HG02798 (cell line): ENCODE measurements around the gene BAG5.

Experiments used
- ATAC-seq: cut with Tn5 transposase; IDR thresholded peaks from one replicate; pipeline ENCODE4 v1.9.1; 2021; ENCODE audit warnings: mild to moderate bottlenecking; ENCODE audit not compliant: unreplicated experiment, poor library complexity

Gene BAG5

DNA sequence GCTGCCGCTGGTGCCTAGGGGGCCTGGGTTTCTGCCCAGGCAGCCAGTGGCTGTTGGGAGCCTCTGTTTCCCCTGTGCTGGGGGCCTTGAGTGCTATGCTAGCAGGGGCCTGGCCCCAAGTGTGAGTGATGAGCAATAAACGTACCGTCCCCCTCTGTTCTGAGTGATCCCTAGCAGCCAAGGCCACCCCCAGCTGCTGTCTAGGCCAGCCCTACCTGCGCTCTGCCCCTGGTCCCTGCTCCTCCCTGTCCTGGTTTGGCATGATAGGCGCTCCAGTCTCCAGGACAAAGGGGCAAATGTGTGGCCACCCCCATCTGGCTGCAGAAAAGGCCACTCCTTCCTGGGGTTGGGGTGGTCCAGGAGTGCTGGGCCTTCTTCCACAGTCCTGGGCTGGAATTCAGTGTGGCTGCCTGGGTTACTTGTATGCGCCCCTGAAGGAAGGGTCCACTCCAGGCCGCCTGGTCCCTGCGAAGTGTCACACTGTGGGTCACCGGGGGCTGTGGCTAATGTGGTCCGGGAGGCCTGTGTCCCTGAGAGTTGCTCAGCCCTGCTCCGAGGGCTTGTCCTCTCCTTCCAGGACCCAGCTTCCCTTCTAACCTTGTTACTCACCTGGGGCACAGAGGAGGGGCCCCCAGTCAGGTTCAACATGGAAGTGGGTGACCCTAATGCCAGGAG, 26.4 kb downstream of the BAG5 start:
- no peak for ATAC-seq

DNA sequence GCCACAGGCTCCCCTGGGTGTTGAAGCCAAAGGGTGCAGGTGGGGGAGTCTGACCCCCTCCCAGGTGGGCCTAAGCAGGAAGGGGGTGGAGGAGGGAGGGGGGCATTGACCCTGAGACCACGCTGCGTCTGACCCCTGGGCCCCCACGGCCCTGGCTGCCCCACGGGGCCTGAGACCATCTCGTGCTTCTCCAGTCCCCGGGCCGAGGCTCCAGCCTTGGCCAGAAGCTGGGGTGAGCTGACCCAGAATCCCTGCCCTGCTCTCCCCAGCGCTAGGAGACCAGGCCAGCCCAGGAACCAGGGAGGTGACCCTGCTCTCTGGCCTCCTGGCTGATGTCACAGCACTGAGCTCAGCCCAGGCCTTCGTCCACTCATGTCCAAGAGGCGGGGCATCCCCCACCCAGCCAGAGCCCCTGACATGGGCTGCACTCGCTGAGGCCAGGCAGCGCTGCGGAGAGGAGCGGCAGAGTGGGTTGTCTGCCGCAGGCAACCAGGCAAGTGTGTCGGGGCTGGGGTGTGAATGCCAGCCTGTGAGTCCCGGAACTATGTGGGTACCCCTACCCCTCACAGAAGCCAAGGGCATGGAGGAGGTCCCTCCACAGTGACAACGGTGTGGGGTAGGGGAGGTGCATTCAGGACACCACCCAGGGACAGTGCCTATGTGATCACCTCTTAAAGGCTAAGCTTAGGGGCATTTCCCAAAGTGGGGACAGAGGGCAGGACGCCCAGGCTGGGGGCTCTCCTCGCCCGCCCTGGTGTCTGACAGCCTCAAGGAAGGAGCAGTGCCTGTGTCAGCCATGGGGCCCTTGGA, 27.2 kb downstream of the BAG5 start:
- ATAC-seq: no peak

DNA sequence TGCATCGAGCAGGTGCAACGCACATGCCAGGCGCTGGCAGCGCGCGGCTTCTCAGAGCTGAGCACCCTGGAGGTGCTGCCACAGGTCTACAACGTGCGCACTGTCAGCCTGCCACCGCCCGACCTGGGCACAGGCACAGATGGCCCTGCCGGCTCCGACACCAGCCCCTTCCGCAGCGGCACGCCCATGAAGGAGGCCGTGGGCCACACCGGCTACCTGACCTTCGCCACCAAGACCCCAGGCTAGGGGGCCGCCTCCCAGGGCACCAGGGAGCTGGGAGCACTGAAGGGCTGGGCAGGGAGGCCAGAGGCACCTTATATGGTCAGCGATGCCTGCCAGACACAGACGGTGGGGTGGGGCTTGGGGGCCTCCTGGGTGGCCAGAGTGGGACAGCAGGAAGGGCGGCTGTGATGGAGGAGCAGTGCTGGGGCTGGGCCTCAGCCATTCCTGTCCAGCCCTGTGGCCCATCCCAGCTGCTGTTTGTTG, 27.8 kb downstream of the BAG5 start:
- no peak for ATAC-seq

DNA sequence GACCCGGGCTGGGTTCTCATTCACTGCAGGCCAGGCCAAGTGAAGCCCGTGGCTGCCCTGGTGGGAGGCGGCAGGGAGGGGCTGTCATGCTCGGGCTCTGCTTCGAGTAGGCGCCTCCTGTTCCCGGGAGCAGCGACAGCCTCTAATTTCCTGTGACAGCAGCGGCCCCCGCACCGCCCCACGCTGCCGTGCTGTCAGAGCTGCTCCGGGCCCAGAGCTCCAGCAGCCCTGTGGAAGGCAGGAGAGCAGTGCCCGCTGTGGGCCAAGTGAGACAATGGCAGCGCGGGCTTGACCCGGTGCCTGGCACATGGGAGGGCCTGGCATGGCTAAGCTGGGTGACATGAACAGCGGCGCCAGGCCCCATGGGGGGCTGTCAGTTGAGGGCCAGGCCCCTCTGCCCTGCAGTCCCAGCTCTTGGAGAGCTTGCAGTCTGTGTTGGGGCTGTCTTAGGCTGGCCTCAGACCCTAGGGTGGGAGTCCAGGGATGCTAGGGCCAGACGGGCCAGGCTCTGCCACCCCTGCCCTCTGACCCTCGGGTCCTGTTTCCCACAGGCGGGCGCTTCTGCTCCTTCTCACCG, 28.4 kb downstream of the BAG5 start:
- no peak for ATAC-seq

DNA sequence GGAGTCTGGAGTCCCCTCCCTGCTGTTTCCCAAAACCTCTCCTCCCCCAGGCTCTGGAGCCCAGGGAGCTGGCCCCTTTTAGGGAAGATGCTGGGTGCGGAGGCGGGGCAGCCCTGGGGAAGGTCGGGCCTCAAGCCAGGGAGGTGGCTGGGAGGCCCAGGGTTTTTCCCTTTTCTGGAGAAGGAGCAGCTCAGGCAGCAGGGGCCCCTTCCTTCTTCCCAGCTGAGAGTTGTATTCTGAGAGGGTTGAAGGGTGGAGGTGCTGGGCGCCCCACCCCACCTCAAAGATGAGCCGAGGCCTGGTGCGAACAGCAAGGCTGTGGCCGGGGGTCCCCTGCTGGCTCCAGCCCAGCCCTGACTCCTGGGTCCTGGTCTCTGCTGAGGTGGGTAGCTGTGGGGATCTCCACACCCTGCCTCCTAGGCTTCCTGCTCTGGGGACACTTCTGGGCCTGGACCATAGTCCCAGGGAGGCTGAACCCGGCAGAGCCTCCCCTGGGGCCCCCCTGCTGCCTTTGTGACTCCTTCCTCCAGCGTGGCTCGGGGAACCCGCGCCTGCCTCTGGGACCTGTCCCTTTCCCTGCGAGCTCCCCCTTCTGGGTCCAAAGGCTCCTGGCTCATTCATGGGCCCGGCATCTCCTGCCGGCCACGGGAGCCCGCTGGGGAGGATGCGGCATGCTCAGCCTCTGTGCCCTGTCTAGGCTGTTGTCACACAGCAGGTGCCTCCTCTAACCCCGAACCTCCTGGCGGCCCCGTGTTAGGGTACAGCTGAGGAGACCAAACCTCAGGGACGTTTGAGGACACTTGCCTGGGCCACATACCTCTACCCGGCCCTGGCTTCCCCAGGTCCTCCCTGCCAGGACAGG, 29.1 kb downstream of the BAG5 start:
- no peak for ATAC-seq

DNA sequence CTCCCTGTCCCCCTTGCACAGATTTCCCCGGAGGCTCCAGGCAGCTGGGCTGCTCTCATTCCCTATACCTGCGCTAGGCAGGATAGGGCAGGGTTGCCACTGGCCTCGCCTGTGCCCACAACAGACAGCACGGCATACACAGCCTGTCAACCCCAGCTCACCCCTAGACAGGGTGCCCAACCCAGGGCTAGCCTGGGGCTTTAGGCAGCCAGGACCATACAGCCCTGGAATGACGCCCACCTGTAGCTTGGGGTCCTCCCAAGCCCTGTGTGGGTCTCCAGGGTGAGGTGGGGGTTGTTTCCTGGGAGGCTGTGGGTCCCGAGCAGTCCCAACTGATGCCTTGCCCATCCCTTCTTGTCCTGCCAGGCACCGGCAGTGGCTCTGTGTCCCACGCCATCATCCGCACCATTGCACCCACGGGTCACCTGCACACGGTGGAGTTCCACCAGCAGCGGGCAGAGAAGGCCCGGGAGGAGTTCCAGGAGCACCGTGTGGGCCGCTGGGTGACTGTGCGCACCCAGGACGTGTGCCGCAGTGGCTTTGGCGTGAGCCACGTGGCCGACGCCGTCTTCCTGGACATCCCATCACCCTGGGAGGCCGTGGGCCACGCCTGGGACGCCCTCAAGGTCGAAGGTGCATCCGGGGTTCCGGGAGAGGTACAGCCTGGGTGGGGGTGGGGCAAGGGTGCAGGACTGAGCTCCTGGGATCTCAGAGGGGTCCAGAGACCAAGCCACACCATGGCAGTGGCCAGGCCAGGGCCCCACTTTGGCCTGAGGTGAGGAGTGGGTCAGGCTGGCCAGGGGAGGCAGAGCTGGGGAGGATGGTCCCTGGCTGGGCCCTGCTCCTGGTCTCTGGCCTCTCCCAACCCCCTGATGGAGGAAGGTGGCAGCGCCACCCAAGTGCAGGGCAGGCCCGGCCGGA, 30.0 kb downstream of the BAG5 start:
- no peak for ATAC-seq

DNA sequence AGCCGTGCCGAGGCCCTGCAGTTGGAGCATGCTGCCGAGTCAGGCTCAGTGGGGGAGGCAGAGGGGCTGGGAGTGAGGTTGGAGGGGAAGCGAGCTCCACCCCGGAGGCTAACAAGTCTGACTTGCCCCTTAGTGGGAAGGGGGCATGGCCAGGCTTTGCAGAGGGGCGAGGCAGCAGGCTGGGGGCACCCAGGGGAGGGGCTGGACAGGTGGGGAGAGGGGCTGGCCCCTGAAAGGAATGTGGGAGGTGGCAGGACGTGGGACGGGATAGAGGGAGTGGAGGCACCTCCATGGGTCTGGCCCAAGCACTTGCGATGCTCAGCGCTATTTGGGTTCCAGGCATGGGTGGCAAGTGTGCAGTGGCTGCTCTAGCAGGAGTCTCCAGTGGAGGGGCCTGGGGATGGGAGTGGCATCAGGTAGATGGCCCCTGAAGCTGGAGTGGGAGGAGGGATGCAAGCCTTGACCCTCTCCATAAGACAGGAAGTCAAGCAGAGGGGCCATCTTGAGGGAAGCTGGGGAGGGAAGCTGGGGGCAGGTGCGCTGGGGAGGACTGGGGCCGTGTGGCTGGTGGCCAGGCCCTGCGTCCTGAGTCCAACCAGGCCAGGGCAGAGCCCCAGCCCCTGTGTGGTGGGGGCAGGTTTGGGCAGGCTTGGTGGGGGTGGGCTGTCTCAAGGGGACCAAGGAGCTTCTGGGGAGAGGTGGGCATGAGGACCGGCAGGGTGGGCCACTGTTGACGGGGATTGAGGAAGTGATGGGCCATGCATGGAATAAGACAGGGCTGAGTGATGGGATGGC, 30.8 kb downstream of the BAG5 start:
- no peak for ATAC-seq

DNA sequence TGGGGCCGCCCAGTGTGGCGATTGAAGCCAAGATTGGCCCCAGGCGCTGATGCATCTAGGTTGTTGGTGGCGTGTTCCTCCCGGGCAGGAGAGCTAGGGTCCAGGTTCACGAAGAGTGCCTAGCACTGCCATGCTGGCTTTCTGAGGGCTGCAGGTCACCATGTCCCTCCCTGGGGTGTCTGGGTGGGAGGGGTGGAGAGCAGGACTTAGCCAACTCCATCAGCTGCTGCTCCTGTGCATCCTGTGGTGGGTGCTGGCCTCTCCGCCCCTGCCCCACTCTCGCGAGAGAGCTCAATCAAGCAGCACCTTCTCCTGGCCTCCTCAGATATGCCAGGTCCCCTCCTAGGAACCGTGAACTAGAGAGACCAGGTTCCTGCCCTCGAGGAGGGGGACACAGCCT, 31.6 kb downstream of the BAG5 start:
- ATAC-seq: no peak

DNA sequence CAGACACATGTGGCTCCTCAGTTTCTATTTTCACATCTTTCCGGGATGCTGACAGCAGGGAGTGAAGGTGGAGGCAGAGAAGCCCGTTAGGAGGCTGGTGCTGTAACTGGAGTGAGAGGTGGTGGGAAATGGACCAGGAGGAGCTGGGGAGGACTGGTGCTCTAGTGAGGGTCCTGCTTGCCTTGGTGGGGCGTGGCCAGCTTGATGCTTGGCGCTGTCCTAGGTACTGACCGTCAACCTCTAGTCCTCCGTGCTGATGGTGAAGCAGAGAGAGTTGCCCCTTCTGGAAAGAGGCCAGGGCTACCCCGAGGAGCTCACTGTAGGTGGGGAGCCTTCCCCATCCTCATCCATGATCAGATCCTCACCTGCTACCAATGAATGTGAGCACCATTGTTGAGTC, 32.1 kb downstream of the BAG5 start:
- no peak for ATAC-seq

DNA sequence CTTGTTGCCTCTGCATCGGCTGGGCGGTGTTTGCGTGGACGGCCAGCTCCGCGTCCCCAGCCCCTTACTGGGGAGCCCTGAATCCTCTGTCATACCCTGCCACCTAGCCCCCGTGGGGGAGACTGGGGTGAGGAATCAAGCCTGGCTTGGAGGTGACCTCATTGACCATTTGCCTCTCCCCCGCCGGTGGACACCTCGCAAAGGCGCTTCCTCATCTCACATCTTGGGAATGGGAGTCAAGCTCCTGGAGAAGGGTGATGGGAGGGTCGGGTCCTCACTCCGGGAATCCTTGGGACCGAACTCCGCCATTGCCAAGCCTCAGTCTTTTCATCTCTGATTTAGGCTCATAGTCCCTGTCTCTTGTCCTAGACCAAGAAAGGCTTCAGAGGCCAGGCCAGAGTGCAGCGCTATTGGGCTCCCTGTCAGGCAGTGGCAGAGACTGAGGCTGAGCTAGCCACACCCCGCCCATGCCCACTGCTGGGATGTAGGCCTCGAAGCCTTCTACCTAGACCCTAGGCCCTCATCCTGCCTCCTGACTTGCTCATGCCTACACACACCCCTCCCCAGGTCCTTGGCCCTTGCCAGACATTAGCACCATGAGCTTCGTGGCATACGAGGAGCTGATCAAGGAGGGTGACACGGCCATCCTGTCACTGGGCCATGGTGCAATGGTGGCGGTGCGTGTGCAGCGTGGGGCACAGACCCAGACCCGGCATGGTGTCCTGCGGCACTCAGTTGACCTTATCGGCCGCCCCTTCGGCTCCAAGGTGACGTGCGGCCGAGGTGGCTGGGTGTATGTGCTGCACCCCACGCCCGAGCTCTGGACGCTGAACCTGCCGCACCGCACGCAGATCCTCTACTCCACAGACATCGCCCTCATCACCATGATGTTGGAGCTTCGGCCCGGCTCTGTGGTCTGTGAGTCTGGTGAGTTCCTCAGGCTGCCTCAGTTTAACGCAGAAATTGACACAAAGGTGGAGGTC, 32.8 kb downstream of the BAG5 start:
- ATAC-seq: no peak

DNA sequence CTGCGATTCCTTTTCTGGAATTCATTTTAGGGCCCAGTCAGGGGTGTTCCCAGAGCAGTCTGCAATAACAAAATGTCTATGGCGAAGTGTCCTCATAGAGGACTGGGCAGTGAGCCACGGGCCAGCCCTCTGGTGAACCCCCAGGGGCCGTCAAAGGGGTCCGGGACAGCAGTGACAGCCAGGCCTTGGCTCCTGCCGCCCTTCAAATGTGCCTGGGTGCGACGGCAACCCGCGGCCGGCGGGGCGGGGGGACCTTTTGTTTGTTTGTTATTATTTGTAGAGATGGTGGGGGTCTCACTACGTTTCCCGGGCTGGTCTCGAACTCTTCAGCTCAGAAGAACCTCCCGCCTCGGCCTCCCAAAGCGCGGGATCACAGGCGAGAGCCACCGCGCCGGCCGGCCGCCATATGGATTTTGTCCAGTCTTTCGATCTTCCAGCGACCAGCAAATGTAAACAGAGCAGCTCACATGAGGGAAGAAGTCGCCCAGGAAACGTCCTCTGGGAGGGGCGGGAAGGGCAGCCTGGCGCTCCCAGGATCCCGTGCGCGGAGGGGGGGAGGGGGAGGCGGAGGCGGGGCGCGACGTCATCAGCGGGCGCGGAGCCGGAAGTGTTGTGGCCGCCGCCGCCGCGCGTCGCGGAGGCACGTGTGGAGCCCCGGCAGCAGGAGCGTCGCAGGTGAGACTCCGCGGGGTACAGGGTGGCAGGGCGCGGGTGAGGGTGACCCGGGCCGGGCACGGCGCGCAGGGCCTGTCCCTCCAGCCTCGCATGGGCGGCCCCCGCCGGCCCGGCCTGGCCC, 33.7 kb downstream of the BAG5 start, which contains the start of gene TRMT61A:
TRMT61A (plus strand) TSS at position 610 of the 796 bp plus-strand sequence. CDS start 783 bp downstream, outside the sequence.
- ATAC-seq: peak; percentile 52

DNA sequence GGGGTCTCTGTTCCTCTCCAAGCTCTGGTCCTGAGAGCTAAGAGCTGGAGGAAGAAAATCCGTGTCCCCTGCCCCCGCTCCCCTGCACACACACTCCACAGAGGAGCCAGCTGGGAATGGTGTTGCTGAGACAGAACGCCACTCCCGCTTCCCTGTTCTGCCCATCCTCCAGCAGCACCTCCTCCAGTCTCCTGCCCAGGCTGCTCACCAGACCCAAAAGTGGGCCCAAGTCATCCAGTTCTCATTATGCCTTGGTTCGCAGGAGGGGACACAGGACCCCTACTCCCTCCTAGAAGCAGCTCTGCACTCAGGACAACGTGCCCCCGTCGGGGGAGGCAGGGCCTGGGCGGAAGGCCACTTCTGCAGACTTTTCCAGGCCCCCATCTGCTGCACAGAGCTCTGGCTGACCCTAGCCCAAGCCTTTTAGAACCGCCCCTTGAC, 34.3 kb downstream of the BAG5 start:
- ATAC-seq: no peak

DNA sequence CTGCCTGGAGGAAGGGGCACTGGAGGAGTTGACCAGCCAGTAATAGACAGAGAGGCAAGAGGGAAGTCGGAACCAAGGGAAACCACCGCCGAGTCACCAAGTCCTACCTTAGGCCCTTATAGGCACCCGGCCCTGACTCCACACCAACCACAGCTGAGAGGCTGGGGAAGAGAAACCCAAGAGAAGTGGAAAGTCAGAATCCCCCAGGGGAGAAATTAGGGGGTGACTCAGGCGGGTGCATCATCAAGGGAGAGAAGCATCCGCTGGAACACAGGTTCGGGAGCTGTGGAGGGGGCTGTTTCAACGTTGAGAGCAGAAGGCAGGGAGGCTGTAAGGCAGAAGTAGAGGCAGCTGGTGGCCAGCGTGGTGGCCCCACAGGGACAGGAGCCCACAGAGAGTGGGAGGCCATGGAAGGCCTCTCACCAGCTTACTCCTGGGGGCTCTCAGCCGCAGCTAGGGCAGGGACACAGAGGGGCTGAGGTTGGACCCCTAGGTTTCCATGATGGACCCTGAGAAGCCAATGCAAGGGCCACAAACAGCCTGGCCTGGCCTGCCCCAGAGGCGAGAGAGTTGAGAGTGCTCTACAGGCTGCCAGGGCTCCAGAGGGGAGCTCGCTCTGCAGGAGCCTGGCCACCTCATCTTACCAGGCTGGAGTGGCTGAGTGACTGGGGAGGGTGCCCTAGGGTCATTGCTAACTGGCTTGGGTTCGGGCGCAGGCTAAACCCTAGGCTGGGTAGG, 34.9 kb downstream of the BAG5 start:
- peak; percentile 55 for ATAC-seq

DNA sequence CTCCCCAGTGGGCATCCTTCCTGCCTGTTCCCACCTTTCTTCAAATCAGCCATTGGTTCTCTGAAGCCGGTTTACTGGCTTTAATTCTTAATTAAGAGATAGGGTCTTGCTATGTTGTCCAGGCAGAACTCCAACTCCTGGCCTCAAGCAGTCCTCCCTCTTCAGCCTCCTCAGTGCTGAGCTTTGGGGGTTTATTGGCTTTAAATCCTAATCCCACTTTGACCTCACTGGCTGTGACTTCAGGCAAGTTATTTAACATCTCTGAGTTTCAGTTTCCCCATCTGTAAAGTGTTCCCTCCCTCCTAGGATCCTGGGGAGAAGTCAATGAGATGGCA, 35.6 kb downstream of the BAG5 start:
- ATAC-seq: no peak

DNA sequence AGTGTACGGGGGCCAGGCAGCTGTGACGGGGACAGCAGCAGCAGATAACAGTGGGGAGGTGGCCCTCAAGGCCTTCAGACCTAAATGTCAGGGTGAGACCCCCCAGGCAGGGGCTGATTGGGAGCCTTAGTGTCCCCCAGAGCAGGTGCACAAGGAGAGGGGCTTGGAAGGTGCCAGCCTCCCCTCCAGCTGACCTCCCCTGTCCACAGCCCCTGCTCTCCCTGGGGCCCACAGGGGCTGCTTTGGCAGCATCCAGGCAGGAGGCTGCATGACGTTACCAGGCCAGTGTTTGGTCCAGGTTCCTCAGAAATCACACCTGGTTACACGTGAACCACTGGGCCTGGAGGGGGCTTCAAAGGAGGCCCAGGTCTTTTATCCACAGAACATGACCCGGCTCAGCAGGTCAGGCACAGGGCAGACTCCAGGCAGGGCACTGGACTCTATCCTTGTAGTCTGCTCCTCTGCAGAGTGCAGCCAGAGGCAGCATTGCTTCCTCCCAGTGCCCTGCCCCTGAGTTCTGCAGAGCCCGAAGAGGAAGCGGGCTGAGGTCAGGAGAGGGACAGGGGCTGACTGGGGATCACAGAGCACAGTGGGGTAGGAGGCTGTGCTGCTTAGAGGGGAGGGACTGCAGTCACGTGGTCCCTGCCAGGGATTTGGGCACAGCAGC, 36.1 kb downstream of the BAG5 start:
- ATAC-seq: no peak
